ENCODE data around the gene TRIM69.

DNA sequence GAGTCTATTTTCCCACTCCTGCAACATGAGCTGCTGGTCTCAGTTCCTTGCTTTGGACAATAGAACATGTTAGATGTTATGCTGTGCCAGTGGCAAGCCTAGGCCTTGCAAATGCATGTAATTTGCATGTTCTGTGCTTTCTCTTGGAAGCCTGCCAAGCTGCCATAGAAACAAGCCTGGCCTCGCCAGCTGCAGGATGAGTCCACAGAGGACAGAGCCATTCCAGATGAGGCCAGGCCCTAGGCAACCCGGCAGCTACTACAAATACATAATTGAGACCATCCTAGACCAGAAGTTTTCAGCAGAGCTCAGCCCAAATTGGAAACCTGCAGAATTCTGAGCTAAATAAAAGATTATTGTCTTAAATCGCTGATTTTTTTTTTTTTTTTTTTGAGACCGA, 39.6 kb downstream of the TRIM69 start:
- TF ChIP-seq, protein P1, sequence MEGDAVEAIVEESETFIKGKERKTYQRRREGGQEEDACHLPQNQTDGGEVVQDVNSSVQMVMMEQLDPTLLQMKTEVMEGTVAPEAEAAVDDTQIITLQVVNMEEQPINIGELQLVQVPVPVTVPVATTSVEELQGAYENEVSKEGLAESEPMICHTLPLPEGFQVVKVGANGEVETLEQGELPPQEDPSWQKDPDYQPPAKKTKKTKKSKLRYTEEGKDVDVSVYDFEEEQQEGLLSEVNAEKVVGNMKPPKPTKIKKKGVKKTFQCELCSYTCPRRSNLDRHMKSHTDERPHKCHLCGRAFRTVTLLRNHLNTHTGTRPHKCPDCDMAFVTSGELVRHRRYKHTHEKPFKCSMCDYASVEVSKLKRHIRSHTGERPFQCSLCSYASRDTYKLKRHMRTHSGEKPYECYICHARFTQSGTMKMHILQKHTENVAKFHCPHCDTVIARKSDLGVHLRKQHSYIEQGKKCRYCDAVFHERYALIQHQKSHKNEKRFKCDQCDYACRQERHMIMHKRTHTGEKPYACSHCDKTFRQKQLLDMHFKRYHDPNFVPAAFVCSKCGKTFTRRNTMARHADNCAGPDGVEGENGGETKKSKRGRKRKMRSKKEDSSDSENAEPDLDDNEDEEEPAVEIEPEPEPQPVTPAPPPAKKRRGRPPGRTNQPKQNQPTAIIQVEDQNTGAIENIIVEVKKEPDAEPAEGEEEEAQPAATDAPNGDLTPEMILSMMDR (conservative IDR thresholded peaks at IDR 0.05; ENCODE audit: low read depth in 2 of 2): no peak
- TF ChIP-seq POLR2AphosphoS5 (IDR thresholded peaks at IDR 0.05; ENCODE audit: low read depth) (no peak), CREB1 (CRISPR knock-in tag; IDR thresholded peaks at IDR 0.05; ENCODE audit: low read depth) (no peak), EZH2phosphoT487 (IDR thresholded peaks at IDR 0.05; ENCODE audit: unreplicated experiment) (no peak), EZH2 (IDR thresholded peaks at IDR 0.05; ENCODE audit: low read depth, unreplicated experiment) (no peak), JUNB (IDR thresholded peaks at IDR 0.05; ENCODE audit: unreplicated experiment) (no peak), ZNF331 (CRISPR knock-in tag; IDR thresholded peaks at IDR 0.05; ENCODE audit: low read depth) (no peak), ZNF114 (CRISPR knock-in tag; IDR thresholded peaks at IDR 0.05) (no peak)
- TF ChIP-seq, protein P2, sequence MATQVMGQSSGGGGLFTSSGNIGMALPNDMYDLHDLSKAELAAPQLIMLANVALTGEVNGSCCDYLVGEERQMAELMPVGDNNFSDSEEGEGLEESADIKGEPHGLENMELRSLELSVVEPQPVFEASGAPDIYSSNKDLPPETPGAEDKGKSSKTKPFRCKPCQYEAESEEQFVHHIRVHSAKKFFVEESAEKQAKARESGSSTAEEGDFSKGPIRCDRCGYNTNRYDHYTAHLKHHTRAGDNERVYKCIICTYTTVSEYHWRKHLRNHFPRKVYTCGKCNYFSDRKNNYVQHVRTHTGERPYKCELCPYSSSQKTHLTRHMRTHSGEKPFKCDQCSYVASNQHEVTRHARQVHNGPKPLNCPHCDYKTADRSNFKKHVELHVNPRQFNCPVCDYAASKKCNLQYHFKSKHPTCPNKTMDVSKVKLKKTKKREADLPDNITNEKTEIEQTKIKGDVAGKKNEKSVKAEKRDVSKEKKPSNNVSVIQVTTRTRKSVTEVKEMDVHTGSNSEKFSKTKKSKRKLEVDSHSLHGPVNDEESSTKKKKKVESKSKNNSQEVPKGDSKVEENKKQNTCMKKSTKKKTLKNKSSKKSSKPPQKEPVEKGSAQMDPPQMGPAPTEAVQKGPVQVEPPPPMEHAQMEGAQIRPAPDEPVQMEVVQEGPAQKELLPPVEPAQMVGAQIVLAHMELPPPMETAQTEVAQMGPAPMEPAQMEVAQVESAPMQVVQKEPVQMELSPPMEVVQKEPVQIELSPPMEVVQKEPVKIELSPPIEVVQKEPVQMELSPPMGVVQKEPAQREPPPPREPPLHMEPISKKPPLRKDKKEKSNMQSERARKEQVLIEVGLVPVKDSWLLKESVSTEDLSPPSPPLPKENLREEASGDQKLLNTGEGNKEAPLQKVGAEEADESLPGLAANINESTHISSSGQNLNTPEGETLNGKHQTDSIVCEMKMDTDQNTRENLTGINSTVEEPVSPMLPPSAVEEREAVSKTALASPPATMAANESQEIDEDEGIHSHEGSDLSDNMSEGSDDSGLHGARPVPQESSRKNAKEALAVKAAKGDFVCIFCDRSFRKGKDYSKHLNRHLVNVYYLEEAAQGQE (IDR thresholded peaks at IDR 0.05; ENCODE audit: unreplicated experiment): no peak

Measured in GM23338 (cell line).